ENCODE data around the gene CGN.

The CGN gene

GRCh38 chr1:151562661-151563060, 51.5 kb downstream of the CGN start:
- no peak for DNase-seq

- DNase-seq: no peak
These were observed 52.2 kb downstream of the CGN start for GRCh38 chr1:151563376-151563775.

- no peak for DNase-seq
These were observed 54.5 kb downstream of the CGN start for GRCh38 chr1:151565502-151566189.

- DNase-seq: no peak
These were observed 57.5 kb downstream of the CGN start for GRCh38 chr1:151568626-151569088.

GRCh38 chr1:151570819-151571218, 59.6 kb downstream of the CGN start:
- peak; percentile 89 for DNase-seq

- DNase-seq: no peak
These were observed 63.7 kb downstream of the CGN start for GRCh38 chr1:151574575-151575529.

- DNase-seq: no peak
These were observed 66.0 kb downstream of the CGN start for GRCh38 chr1:151577173-151577572.

- DNase-seq: no peak
These were observed 67.8 kb downstream of the CGN start for GRCh38 chr1:151578941-151579340.

GRCh38 chr1:151579436-151580225, 68.4 kb downstream of the CGN start:
- DNase-seq: no peak

- no peak for DNase-seq
These were observed 70.3 kb downstream of the CGN start for GRCh38 chr1:151581451-151581850.

GRCh38 chr1:151581921-151582320, 70.7 kb downstream of the CGN start:
- no peak for DNase-seq

GRCh38 chr1:151583796-151584195, 72.6 kb downstream of the CGN start:
- DNase-seq: no peak

- no peak for DNase-seq
These were observed 73.1 kb downstream of the CGN start for GRCh38 chr1:151584278-151584677.

GRCh38 chr1:151584780-151585179, 73.6 kb downstream of the CGN start:
- DNase-seq: no peak

- no peak for DNase-seq
These were observed 74.4 kb downstream of the CGN start for GRCh38 chr1:151585622-151586021.

Data from NCI-H2171 (cell line).